ENCODE measurements around the gene MACROD2.

DNA sequence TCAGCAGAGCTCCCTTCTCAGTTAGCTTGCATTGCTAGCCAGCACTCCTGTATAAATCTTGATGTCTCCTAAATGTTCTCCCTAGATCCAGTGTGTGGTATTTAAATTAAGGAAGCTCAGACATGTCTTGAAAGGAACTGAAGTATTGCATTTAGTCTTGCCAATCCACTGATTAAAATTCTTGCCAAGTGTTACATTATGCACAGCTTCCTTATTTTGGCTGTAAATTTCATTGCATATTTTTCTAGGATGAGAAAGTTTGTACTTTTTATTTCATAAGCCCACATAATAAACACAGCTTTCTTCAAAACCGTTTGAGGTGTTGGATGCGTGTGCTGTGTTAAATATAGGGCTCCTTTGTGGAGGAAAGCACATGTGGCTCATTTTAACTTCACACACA lies 671.9 kb downstream of the MACROD2 start:
- TF ChIP-seq CTCF (IDR thresholded peaks at IDR 0.05; ENCODE audit: poor library complexity, severe bottlenecking) = no peak
- TF ChIP-seq TAF1 (IDR thresholded peaks at IDR 0.05; ENCODE audit: low read depth) = no peak
- no peak for TF ChIP-seq RAD21 (conservative IDR thresholded peaks at IDR 0.05)
- no peak for TF ChIP-seq POLR2AphosphoS5 (IDR thresholded peaks at IDR 0.05)
- TF ChIP-seq EZH2 (IDR thresholded peaks at IDR 0.05; ENCODE audit: borderline replicate concordance, insufficient read depth, low read length, poor library complexity, severe bottlenecking) = no peak
- TF ChIP-seq EP300 (conservative IDR thresholded peaks at IDR 0.05; ENCODE audit: poor library complexity, severe bottlenecking) = peak; percentile 7
- TF ChIP-seq SMC3 (conservative IDR thresholded peaks at IDR 0.05; ENCODE audit: poor library complexity) = no peak
- TF ChIP-seq, protein P1, sequence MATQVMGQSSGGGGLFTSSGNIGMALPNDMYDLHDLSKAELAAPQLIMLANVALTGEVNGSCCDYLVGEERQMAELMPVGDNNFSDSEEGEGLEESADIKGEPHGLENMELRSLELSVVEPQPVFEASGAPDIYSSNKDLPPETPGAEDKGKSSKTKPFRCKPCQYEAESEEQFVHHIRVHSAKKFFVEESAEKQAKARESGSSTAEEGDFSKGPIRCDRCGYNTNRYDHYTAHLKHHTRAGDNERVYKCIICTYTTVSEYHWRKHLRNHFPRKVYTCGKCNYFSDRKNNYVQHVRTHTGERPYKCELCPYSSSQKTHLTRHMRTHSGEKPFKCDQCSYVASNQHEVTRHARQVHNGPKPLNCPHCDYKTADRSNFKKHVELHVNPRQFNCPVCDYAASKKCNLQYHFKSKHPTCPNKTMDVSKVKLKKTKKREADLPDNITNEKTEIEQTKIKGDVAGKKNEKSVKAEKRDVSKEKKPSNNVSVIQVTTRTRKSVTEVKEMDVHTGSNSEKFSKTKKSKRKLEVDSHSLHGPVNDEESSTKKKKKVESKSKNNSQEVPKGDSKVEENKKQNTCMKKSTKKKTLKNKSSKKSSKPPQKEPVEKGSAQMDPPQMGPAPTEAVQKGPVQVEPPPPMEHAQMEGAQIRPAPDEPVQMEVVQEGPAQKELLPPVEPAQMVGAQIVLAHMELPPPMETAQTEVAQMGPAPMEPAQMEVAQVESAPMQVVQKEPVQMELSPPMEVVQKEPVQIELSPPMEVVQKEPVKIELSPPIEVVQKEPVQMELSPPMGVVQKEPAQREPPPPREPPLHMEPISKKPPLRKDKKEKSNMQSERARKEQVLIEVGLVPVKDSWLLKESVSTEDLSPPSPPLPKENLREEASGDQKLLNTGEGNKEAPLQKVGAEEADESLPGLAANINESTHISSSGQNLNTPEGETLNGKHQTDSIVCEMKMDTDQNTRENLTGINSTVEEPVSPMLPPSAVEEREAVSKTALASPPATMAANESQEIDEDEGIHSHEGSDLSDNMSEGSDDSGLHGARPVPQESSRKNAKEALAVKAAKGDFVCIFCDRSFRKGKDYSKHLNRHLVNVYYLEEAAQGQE (IDR thresholded peaks at IDR 0.05; ENCODE audit: borderline replicate concordance) = no peak
